CD4-positive, alpha-beta T cell (primary cell): Measurements from ENCODE around the gene BLTP3B. TPM values are rescaled to one million over a fixed set of nuclear protein-coding genes. Genes with fewer than 3 reads are reported as not detected.

Experiments used
- ATAC-seq: fragments of 200-7000 bp; cut with Tn5 transposase; one replicate; pipeline ENCODE4 v1.10.0; 2022; ENCODE audit warnings: mild to moderate bottlenecking; ENCODE audit not compliant: poor library complexity
- CTCF ChIA-PET: fragments of 350-600 bp; sonication (Branson Sonifier 250); formaldehyde crosslinking; loops from one replicate; lab custom pipeline; 2021; ENCODE audit warnings: antibody characterized with exemption, inconsistent platforms; lab: Charles Lee
- POLR2A ChIA-PET: fragments of 350-600 bp; sonication (Branson Sonifier 250); formaldehyde crosslinking; loops from one replicate; lab custom pipeline; 2021; ENCODE audit warnings: antibody characterized with exemption, inconsistent platforms; lab: Charles Lee
- DNase-seq, 14 experiments: peaks; one replicate each; pipeline ENCODE4 v3.0.0-alpha.2; 2013 to 2020; ENCODE audit warnings: mixed read lengths in 2 of 14
- H3K27ac ChIP-seq, 2 donors: one replicate each; pipeline versions ENCODE4 v1.5.1 to v1.7.0; 2013; ENCODE audit warnings: low read length in 2 of 2, low read depth in 1 of 2, mild to moderate bottlenecking in 1 of 2
- H3K27me3 ChIP-seq, 2 experiments: 1 replicate in 1 of 2; 2 replicates in 1 of 2; pipeline versions ENCODE4 v1.6.1 to v1.7.0; 2013; ENCODE audit warnings: low read length in 2 of 2, control low read depth in 1 of 2, mild to moderate bottlenecking in 1 of 2, moderate library complexity in 1 of 2; ENCODE audit not compliant: insufficient read depth in 2 of 2, control insufficient read depth in 1 of 2
- H3K36me3 ChIP-seq: one replicate; pipeline ENCODE4 v1.6.1; 2013; ENCODE audit warnings: low read length, control low read depth; ENCODE audit not compliant: insufficient read depth
- H3K4me1 ChIP-seq: one replicate; pipeline ENCODE4 v1.6.1; 2013; ENCODE audit warnings: low read length, control low read depth; ENCODE audit not compliant: insufficient read depth
- H3K4me3 ChIP-seq: one replicate; pipeline ENCODE4 v1.5.1; 2013; ENCODE audit warnings: mild to moderate bottlenecking, low read length, moderate library complexity
- H3K9me3 ChIP-seq, 2 experiments: 1 replicate in 1 of 2; 2 replicates in 1 of 2; pipeline versions ENCODE4 v1.6.1 to v1.7.0; 2013; ENCODE audit warnings: low read length in 2 of 2, mild to moderate bottlenecking in 2 of 2, control low read depth in 1 of 2, moderate library complexity in 1 of 2; ENCODE audit not compliant: control insufficient read depth in 1 of 2, insufficient read depth in 1 of 2
- H3K27ac Mint-ChIP-seq: one replicate; pipeline ENCODE4 v1.8.0; 2020; ENCODE audit warnings: mixed read lengths
- H3K27me3 Mint-ChIP-seq: one replicate; pipeline ENCODE4 v1.8.0; 2021; ENCODE audit warnings: mixed read lengths
- H3K36me3 Mint-ChIP-seq: one replicate; pipeline ENCODE4 v1.8.0; 2021; ENCODE audit warnings: low read depth, mixed read lengths
- H3K4me1 Mint-ChIP-seq: one replicate; pipeline ENCODE4 v1.8.0; 2021; ENCODE audit warnings: low read depth, mixed read lengths
- H3K4me3 Mint-ChIP-seq: one replicate; pipeline ENCODE4 v1.8.0; 2020; ENCODE audit warnings: mild to moderate bottlenecking, mixed read lengths
- H3K9me3 Mint-ChIP-seq: one replicate; pipeline ENCODE4 v1.8.0; 2020; ENCODE audit warnings: mixed read lengths
- intact Hi-C, 2 experiments: fragments of 100-400 bp; cut with DNase I in 1 of 2; cut with micrococcal nuclease in 1 of 2; formaldehyde crosslinking; loops; one replicate each; pipeline versions ENCODE4 v1.15.1 to v1.9.0; 2023 to 2025; cut with DNase I, micrococcal nuclease
- total RNA-seq, 174 experiments: library from RNA in 2 of 174; stranded (reverse) in 2 of 174; gene quantifications; one replicate each; pipeline ENCODE4 v1.2.3 and lab custom pipeline; 2021 to 2026
- TF ChIP-seq, protein P1 (sequence below): fragments of 200-600 bp; IDR thresholded peaks from one replicate; pipeline ENCODE4 v1.8.0; 2022; ENCODE audit warnings: antibody characterized with exemption, mild to moderate bottlenecking

Gene BLTP3B
- total RNA-seq, 2 experiments from 2014 or later, result 23.0 to 23.4 TPM

DNA sequence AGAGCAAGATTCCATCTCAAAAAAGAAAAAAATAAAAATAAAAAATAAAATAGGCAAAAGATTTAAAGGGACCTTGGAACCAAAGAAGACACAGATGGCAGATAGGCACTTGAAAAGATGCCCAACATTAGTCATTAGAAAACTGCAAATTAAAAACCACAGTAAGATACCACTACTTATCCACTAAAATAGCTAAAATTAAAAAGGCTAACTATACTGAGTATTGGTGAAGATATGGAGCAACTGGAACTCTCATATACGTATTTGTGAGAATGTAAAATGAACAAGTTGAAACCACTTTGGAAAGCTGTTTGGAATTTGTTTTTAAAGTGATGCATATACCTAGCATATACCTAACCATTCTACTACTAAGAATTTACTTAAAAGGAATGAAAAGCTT, 22.3 kb downstream of the BLTP3B start:
- peaks cover 10% of the 10 kb centered on the region for H3K4me1 Mint-ChIP-seq
- ChIA-PET CTCF (no interaction called here), POLR2A (interaction anchor here (0.6 kb wide), 1 partner anchor 167 kb away, joined by 4 read pairs; no protein-coding TSS in a partner anchor)
- intact Hi-C loops, result no loop called here
- no peaks in the 10 kb centered on the region for H3K9me3 Mint-ChIP-seq
- no peak overlapping the region for H3K27ac Mint-ChIP-seq
- peaks cover 6 to 15% of the 10 kb centered on the region in 2 experiments for H3K9me3 ChIP-seq
- no peaks in the 10 kb centered on the region for H3K27me3 Mint-ChIP-seq
- no peak for ATAC-seq
- no peak overlapping the region for H3K4me3 Mint-ChIP-seq
- no peak for DNase-seq
- no peaks in the 10 kb centered on the region for H3K36me3 ChIP-seq
- no peak overlapping the region for H3K4me3 ChIP-seq
- TF ChIP-seq, protein P1, sequence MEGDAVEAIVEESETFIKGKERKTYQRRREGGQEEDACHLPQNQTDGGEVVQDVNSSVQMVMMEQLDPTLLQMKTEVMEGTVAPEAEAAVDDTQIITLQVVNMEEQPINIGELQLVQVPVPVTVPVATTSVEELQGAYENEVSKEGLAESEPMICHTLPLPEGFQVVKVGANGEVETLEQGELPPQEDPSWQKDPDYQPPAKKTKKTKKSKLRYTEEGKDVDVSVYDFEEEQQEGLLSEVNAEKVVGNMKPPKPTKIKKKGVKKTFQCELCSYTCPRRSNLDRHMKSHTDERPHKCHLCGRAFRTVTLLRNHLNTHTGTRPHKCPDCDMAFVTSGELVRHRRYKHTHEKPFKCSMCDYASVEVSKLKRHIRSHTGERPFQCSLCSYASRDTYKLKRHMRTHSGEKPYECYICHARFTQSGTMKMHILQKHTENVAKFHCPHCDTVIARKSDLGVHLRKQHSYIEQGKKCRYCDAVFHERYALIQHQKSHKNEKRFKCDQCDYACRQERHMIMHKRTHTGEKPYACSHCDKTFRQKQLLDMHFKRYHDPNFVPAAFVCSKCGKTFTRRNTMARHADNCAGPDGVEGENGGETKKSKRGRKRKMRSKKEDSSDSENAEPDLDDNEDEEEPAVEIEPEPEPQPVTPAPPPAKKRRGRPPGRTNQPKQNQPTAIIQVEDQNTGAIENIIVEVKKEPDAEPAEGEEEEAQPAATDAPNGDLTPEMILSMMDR, result no peak
- H3K36me3 Mint-ChIP-seq, result peaks cover 28% of the 10 kb centered on the region
- no peaks in the 10 kb centered on the region for H3K4me1 ChIP-seq
- no peaks in the 10 kb centered on the region for H3K27me3 ChIP-seq
- no peak overlapping the region for H3K27ac ChIP-seq

DNA sequence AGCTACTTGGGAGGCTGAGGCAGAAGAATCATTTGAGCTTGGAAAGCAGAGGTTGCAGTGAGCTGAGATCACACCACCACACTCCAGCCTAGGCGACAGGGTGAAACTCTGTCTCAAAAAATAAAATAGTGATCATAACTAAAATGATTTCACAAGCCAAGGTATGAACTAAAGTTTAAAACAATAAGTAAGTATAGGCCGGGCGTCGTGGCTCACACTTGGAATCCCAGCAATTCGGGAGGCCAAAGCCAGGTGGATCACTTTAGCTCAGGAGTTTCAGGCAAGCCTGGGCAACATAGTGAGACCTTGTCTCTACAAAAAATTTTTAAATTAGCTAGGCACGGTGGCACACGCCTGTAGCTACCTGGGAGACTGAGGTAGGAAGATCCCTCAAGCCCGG, 27.4 kb downstream of the BLTP3B start:
- TF ChIP-seq, protein P1, result no peak
- Mint-ChIP-seq H3K9me3 (no peaks in the 10 kb centered on the region), H3K4me3 (no peak overlapping the region), H3K27ac (no peak overlapping the region), H3K4me1 (peaks cover 23% of the 10 kb centered on the region), H3K27me3 (no peaks in the 10 kb centered on the region), H3K36me3 (peaks cover 32% of the 10 kb centered on the region)
- Histone ChIP-seq H3K9me3 (peaks cover under 1 to 5% of the 10 kb centered on the region in 2 experiments), H3K27me3 (no peaks in the 10 kb centered on the region), H3K36me3 (no peaks in the 10 kb centered on the region), H3K4me3 (no peak overlapping the region), H3K27ac (no peak overlapping the region), H3K4me1 (no peaks in the 10 kb centered on the region)
- DNase-seq (no peak), ATAC-seq (no peak)
- intact Hi-C loops, result no loop called here
- POLR2A ChIA-PET, result no interaction called here
- CTCF ChIA-PET, result no interaction called here

DNA sequence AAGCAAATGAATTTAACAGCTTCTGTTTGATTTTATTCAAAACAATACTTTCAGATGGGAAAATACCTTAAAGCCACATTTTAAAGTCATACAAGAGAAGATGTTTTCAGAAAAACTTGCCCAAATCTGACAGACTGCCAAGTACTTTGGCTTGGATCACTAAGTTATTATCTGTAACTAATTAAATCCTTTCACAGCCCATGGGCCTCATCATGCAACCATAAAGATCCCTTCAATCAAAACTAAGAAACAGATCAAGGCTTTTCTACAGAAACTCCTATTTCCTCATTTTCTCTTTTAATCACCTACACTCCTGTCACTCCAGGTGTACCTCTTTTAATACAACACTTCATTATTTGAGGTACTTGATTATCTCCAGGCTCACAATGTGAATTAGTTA, 28.1 kb downstream of the BLTP3B start:
- H3K27me3 ChIP-seq, result no peaks in the 10 kb centered on the region
- ChIA-PET POLR2A (no interaction called here), CTCF (no interaction called here)
- intact Hi-C loops, result no loop called here
- no peaks in the 10 kb centered on the region for H3K4me1 ChIP-seq
- Mint-ChIP-seq H3K4me1 (peaks cover 26% of the 10 kb centered on the region), H3K27me3 (no peaks in the 10 kb centered on the region), H3K9me3 (no peaks in the 10 kb centered on the region), H3K27ac (no peak overlapping the region), H3K36me3 (peaks cover 35% of the 10 kb centered on the region), H3K4me3 (no peak overlapping the region)
- no peak overlapping the region for H3K27ac ChIP-seq
- H3K36me3 ChIP-seq, result no peaks in the 10 kb centered on the region
- no peak for ATAC-seq
- TF ChIP-seq, protein P1, result no peak
- no peak for DNase-seq
- no peak overlapping the region for H3K4me3 ChIP-seq
- no peaks in the 10 kb centered on the region for H3K9me3 ChIP-seq
